ENCODE results near the gene FRS2.

FRS2 gene

GRCh38 chr12:69534389-69534822, 64.2 kb downstream of the FRS2 start:
- peak; percentile 100 for DNase-seq (ENCODE audit: low read depth)
- peak overlapping the region; percentile 0 for H3K4me3 ChIP-seq (replicated peaks; ENCODE audit: low read depth, low read length)
- TF ChIP-seq CTCF (IDR thresholded peaks at IDR 0.05; ENCODE audit: low read length, missing control alignments): no peak

GRCh38 chr12:69540987-69541386, 70.8 kb downstream of the FRS2 start:
- peak; percentile 47 for DNase-seq (ENCODE audit: low read depth)
- TF ChIP-seq CTCF (IDR thresholded peaks at IDR 0.05; ENCODE audit: low read length, missing control alignments): no peak
- H3K4me3 ChIP-seq (replicated peaks; ENCODE audit: low read depth, low read length): no peak overlapping the region

- H3K4me3 ChIP-seq (replicated peaks; ENCODE audit: low read depth, low read length): no peak overlapping the region
- no peak for DNase-seq (ENCODE audit: low read depth)
- TF ChIP-seq CTCF (IDR thresholded peaks at IDR 0.05; ENCODE audit: low read length, missing control alignments): no peak
Observed at GRCh38 chr12:69544087-69544486, 73.9 kb downstream of the FRS2 start.

- no peak for DNase-seq (ENCODE audit: low read depth)
- no peak for TF ChIP-seq CTCF (IDR thresholded peaks at IDR 0.05; ENCODE audit: low read length, missing control alignments)
- H3K4me3 ChIP-seq (replicated peaks; ENCODE audit: low read depth, low read length): no peak overlapping the region
Observed at GRCh38 chr12:69545081-69545480, 74.9 kb downstream of the FRS2 start.

GRCh38 chr12:69546693-69547438, 76.7 kb downstream of the FRS2 start:
- no peak for DNase-seq (ENCODE audit: low read depth)
- no peak overlapping the region for H3K4me3 ChIP-seq (replicated peaks; ENCODE audit: low read depth, low read length)
- TF ChIP-seq CTCF (IDR thresholded peaks at IDR 0.05; ENCODE audit: low read length, missing control alignments): no peak

GRCh38 chr12:69548687-69549086, 78.5 kb downstream of the FRS2 start:
- TF ChIP-seq CTCF (IDR thresholded peaks at IDR 0.05; ENCODE audit: low read length, missing control alignments): no peak
- no peak for DNase-seq (ENCODE audit: low read depth)
- H3K4me3 ChIP-seq (replicated peaks; ENCODE audit: low read depth, low read length): no peak overlapping the region

Measured in fibroblast of pulmonary artery (primary cell).